ENCODE results near the gene VARS1.
"Not testable (repeated sequence)": the region's sequence is repeated elsewhere in the genome, so short reads cannot be mapped to it uniquely, and the experiment has no call there.

VARS1 gene

GRCh38 chr6:31794866-31795615, 511 bp downstream of the VARS1 start:
- peak in 6 of 51 donors; percentile 32 to 82 (median 58) for DNase-seq

DNA sequence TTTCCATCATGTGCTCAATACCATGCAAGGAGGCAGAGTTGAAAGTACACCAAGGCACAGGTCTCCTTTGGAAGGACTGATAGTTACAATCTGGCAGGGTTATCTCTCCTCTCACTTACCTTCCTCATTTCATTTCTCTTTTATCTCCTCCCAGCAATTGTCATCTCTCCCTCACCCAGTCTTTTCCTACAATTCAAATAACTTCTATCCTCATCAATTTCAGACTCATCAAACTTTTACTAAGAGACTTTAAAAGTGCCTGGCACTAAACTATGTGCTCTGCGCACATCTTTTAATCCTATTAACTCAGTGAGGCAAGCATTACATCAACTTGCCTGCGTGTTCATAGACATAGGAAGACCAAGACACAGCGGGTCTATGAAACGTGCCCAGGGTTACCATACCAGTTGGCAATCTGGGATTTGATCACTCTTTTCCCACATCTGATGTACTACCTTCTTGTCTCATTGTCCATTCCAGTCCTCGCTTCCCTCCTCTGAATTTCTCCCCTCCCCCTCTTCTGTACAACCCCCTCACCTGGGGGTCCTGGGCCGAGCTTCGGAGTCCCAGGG, 1.2 kb downstream of the VARS1 start:
- peak in 1 of 51 donors; percentile 18 for DNase-seq

DNA sequence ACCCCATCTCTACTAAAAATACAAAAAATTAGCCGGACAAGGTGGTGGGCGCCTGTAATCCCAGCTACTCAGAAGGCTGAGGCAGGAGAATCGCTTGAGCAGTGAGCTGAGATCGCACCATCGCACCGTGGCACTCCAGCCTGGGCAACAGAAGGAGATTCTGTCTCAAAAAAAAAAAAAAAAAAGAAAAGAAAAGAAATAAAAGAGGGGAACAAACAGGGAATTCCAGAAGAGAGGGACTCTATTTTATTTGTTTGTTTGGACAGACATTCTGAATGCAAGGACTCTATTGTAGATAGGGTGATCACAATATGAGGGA, 1.7 kb downstream of the VARS1 start:
- not testable (repeated sequence) for DNase-seq

GRCh38 chr6:31792761-31793171, 2.8 kb downstream of the VARS1 start:
- DNase-seq, result no peak

GRCh38 chr6:31792090-31792374, 3.5 kb downstream of the VARS1 start:
- DNase-seq, result no peak

DNA sequence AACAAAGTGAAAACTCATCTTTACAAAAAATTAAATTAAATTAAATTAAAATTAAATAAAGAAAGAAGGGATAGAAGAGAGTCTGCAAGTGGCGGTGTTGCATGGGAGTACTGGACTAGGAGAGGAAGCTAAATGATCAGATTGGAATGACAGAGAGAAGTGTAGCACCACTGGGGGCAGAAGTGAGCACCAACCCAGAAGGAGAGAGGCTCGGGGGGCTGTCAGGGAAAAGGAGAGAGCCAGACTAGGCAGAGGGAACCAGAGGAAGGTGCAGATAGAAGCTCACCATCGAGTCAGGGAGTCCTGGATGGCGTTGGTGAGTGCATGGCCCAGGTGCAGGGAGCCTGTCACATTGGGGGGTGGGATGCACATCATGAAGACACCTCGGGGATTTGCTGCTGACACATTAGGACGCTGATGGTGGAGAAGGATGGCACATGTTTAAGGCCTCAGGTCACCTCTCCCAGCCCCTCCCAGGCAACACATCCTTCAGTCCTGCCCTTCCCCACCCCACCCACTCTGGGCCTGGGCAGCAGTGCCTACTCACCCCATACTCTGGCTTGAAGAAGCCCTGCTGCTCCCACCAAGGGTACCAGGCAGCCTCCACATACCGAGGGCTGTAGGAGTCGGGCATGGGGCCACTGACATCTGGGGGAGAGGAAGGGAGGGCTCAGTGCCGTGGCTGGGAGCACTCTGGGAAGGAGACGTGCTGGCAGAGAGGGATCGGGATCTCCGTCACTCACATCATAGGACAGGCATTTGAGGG, 4.0 kb downstream of the VARS1 start:
- DNase-seq, result peak in 17 of 51 donors; percentile 5 to 42 (median 19)

GRCh38 chr6:31785475-31785874, 10.1 kb downstream of the VARS1 start:
- no peak for DNase-seq

DNA sequence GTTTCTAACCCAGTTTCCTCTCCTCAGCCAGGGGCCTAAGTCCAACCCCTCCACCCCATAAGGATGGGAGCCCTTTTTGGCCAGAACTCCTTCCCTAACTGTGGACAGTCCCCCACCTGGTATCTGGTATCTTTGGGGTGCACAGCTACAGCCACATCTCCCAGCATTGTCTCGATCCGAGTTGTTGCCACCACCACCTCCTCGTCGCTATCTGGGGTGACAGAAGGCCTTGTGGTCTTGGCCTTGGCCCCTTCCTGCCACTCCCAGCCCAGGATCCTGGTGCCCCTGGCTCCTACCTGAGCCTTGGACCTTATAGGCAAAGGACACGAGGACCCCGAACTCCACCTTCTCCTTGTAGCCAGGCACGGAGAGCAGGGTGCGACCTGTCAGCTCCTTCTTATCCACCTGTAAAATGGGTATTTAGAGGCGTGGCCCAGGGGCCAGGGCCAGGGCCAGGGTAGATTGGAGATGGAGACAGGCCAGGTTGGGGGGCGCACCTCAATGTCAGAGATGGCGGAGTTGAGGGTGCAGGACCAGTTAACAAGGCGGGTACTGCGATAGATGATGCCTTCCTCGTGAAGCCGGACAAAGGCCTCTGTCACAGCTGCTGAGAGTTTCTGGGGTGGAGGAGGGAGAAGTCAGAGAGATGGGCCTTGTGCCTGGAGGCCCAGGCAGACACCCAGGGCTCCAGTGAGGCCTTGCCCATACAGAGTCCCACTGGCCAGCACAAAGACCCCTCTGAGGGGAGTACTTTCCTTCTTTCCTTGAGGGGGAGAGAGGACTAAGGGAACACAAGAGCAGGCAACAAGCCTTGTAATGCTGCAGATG, 11.2 kb downstream of the VARS1 start:
- peak in 1 of 51 donors; percentile 14 for DNase-seq

DNA sequence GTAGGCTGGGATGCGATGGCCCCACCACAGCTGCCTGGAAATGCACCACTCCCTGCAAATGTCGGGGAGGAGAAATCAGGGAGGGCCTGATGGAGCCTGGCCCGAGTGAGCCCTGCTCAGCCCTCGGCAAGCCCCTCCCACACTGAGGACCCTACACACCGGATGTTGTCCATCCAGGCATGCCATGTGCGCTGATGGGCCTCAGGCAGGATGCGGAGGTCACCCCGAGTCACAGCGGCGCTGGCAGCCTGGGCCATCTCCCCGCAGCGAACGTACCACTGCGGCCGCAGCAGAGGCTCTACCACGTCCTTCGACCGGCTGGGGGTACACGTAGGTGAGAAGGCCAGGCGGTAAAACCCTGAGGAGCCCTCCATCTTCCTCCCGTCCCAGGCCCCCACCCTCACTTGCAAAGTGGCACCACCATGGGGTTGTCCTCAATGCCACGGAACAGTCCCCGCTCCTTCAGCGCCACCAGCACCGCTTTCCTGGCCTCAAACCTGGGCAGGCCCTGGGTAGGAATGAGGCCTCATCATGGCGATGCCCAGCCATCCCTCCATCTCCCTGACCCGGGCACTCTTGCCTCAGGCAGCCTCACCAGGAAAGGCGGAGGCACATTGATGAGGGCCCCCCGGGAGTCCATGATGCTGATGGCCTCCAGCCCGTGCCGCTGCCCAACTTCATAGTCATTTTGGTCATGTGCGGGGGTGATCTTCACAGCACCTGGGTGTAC, 13.3 kb downstream of the VARS1 start:
- no peak for DNase-seq

DNA sequence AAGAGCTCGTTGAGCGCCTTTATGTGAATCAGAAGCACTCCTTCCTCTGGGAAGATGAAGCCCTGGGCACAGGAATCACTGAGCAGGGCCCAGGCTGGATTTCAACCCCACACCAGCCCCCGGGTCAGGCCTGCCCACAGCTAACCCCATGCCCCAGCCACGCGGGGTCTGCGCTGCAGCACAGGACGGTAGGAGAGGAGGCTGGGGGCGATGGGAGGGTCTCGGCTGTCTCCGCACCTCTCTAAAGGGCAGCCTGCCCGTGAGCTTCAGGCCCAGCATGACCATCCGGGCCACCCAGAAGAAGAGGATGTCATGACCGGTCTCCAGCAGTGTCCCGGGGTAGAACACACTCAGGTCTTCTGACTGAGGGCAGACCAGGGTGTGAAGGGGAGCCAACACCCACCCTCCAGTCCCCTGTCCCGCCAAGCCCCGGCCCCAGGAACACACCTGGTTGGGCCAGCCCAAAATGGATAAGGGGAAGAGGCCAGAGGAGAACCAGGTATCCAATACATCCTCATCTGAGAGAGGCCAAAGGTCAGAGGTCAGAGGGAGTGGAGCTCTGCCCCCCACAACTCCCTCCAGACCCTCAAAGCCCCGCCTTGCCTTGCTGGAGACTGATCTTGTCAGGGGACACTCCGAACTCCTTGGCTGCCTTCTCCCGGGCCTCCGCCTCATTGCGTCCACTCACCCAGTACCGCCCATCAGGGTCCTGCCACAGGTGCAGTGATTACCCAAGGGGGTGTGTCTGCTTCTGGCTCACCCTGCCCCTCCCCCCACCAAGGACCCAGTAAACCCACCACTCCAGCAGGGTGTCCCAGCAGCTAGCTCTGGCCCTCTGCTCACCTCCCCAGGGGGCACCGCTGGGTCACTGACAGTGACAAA, 14.1 kb downstream of the VARS1 start:
- DNase-seq, result no peak

- no peak for DNase-seq
Observed at GRCh38 chr6:31780507-31781243, 14.9 kb downstream of the VARS1 start.

GRCh38 chr6:31779908-31780307, 15.6 kb downstream of the VARS1 start:
- DNase-seq, result no peak

DNA sequence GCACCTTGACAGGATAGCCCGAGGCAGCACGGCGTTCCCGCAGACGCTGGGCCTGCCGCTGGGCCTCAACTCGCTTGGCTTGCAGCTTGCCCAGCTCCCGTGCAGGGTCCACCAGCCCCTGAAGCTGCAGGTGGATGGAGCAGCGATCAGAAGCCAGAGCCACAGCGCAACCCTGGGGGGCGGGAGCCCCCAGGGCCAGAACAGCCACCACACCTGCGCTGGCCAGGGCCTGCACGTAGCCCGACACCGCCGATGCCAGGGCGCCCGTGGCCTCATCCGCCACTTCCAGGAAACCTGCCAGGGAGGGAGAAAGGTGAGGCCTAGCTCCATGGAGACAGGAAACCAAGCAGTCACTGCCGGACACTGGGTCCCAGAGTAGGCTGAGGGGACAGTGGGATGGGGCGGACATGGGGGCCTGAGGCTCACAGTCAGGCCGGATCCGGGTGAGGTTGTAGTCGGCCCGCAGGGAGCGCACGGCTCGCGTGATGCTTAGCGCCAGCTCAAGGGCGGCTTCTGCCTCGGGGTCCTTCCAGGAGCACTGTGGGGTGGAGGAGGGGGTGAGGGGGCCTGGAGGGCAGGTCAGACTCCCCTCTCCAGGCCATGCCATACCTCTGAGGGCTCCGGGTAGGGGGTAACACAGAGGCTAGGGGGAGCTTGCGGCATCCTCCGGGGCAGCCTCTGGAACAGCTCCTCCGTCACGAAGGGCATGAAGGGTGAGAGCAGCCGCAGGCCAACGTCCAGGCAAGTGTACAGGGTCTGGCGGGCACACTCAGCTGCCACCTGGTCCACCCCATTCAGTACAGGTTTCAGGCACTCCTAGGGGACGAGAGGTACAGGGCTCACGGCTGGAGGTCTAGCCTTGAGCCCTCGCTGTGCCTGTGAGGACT, 16.3 kb downstream of the VARS1 start:
- DNase-seq, result no peak

DNA sequence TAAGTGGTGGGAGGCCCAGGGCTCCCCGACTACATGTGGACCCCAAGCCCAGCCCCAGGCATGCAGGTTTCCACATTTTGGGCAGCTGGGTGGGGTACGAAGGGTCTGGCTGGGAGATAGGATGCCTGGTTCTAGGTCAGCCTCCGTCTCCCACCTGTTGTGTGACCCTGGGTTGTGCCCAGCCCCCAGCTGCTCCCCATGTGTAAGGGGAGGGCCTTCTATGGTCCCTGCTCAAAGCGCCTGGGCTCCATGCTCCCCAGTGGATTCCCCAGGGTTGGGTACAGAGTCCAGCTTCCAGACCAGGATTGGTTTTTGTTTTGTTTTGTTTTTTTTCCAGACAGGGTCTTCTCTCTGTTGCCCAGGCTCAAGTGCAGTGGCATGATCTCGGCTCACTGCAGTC, 17.4 kb downstream of the VARS1 start:
- DNase-seq, result no peak

GRCh38 chr6:31777667-31778050, 17.9 kb downstream of the VARS1 start:
- DNase-seq, result no peak

GRCh38 chr6:31776989-31777666, 18.4 kb downstream of the VARS1 start, which contains the start of gene VWA7:
TSS of gene VWA7 (minus strand) at chr6:31777328. CDS start at chr6:31776779, 549 bp downstream.
- DNase-seq, result peak in 19 of 51 donors; percentile 3 to 61 (median 32)

DNA sequence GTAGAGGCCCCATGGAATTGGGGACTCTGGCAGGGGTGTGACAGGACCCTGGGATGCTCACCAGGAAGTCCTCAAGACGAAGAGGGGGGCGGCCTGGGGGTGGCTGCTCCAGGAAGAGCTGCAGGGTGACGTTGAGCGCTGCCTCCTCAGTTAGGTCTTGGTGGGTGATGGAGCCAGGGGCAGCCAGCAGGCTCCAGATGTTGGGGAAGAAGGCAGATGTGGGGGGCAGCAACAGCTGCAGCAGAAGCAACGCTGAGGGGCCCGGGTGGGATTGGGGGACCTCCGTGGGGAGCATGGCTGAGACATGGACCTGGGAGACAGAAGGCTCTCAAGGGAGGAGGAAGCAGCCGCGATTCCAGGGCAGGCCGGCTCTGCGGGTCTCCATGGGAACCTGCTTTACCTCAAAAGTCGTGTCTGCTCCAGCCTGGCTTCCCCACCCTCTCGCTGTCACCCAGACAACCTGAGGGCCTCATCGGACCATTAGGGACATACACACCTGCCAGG, 19.0 kb downstream of the VARS1 start:
- DNase-seq, result peak in 9 of 51 donors; percentile 4 to 56 (median 29)
